SK-N-SH (cell line): Measurements from ENCODE around the gene EMX2. TPM values are rescaled to one million over a fixed set of nuclear protein-coding genes. Genes with fewer than 3 reads are reported as not detected.

ENCODE experiments used
- CTCF ChIA-PET: fragments of 300-600, 350-600 bp; formaldehyde crosslinking; extraction: SDS; loops from one replicate; lab custom pipeline; 2021; lab: Yijun Ruan, JAX
- POLR2A ChIA-PET: fragments of 350-600 bp; sonication (Branson Sonifier 250); formaldehyde crosslinking; extraction: SDS; loops from one replicate; lab custom pipeline; 2020; ENCODE audit warnings: antibody characterized with exemption, inconsistent platforms; lab: Yijun Ruan, JAX
- DNase-seq: peaks from one replicate; pipeline ENCODE4 v3.0.0; 2012
- H2AFZ ChIP-seq: fragments of 200-600 bp; sonication (generic); 2 replicates; pipeline ENCODE4 v1.8.1; 2016; ENCODE audit warnings: antibody characterized with exemption, mild to moderate bottlenecking, low read depth
- H3F3A ChIP-seq: fragments of 200-600 bp; sonication (generic); replicated peaks from 2 replicates; pipeline ENCODE3; 2016; ENCODE audit warnings: antibody characterized with exemption, mild to moderate bottlenecking; ENCODE audit not compliant: insufficient read depth
- H3K27ac ChIP-seq, 2 experiments: fragments of 200-500 bp in 1 of 2; fragments of 200-600 bp in 1 of 2; sonication (Bioruptor generic) in 1 of 2; sonication (generic), shearing (Covaris generic) in 1 of 2; 2 replicates each; pipeline versions ENCODE4 v1.5.1 to v1.6.1; 2014 to 2016; ENCODE audit warnings: low read depth in 2 of 2, inconsistent platforms in 1 of 2, low read length in 1 of 2, mild to moderate bottlenecking in 1 of 2, mixed read lengths in 1 of 2
- H3K27me3 ChIP-seq: fragments of 200-600 bp; sonication (generic), shearing (Covaris generic); 2 replicates; pipeline ENCODE4 v1.6.1; 2016; ENCODE audit warnings: mixed run types; ENCODE audit not compliant: insufficient read depth
- H3K36me3 ChIP-seq, 2 experiments: fragments of 200-500 bp in 1 of 2; fragments of 200-600 bp in 1 of 2; sonication (Bioruptor generic) in 1 of 2; sonication (generic) in 1 of 2; replicated peaks in 1 of 2; 2 replicates each; pipeline versions ENCODE3 to v1.5.1; 2014 to 2016; ENCODE audit warnings: low read length in 1 of 2, mild to moderate bottlenecking in 1 of 2; ENCODE audit not compliant: insufficient read depth in 2 of 2, control insufficient read depth in 1 of 2
- H3K4me1 ChIP-seq, 2 experiments: fragments of 200-500 bp in 1 of 2; fragments of 200-600 bp in 1 of 2; sonication (Bioruptor generic) in 1 of 2; sonication (generic), shearing (Covaris generic) in 1 of 2; 2 replicates each; pipeline versions ENCODE4 v1.5.1 to v1.6.1; 2014 to 2016; ENCODE audit warnings: low read depth in 1 of 2, low read length in 1 of 2, mixed run types in 1 of 2; ENCODE audit not compliant: insufficient read depth in 2 of 2, control insufficient read depth in 1 of 2
- H3K4me2 ChIP-seq: fragments of 200-600 bp; sonication (generic), shearing (Covaris generic); 2 replicates; pipeline ENCODE4 v1.6.1; 2017; ENCODE audit warnings: mixed run types
- H3K4me3 ChIP-seq, 2 experiments: fragments of 200-500 bp in 1 of 2; fragments of 200-600 bp in 1 of 2; sonication (Bioruptor generic) in 1 of 2; sonication (generic), shearing (Covaris generic) in 1 of 2; 2 replicates each; pipeline versions ENCODE4 v1.5.1 to v1.8.1; 2014 to 2016; ENCODE audit warnings: low read depth in 2 of 2, inconsistent platforms in 1 of 2, low read length in 1 of 2, mild to moderate bottlenecking in 1 of 2, mixed read lengths in 1 of 2, moderate library complexity in 1 of 2
- H3K79me2 ChIP-seq: fragments of 200-600 bp; sonication (generic); 2 replicates; pipeline ENCODE4 v1.8.1; 2017; ENCODE audit warnings: mild to moderate bottlenecking; ENCODE audit not compliant: insufficient read depth
- H3K9ac ChIP-seq: fragments of 200-600 bp; sonication (generic); 2 replicates; pipeline ENCODE4 v1.6.1; 2017; ENCODE audit warnings: mixed run types
- H3K9me2 ChIP-seq: fragments of 200-600 bp; sonication (generic); 2 replicates; pipeline ENCODE4 v1.6.1; 2017; ENCODE audit warnings: mixed run types
- H3K9me3 ChIP-seq: fragments of 200-600 bp; sonication (generic); 2 replicates; pipeline ENCODE4 v1.6.1; 2017; ENCODE audit warnings: mixed run types, mild to moderate bottlenecking, moderate library complexity
- H4K20me1 ChIP-seq: fragments of 200-600 bp; sonication (generic); 2 replicates; pipeline ENCODE4 v1.6.1; 2017; ENCODE audit warnings: mild to moderate bottlenecking, mixed run types; ENCODE audit not compliant: insufficient read depth
- ELF1 ChIP-seq: IDR thresholded peaks from 2 replicates; pipeline ENCODE4 v1.4.0; 2012
- EP300 ChIP-seq, 2 experiments: IDR thresholded peaks; 2 replicates each; pipeline versions ENCODE4 v1.4.0 to v1.6.1; 2012; ENCODE audit warnings: borderline replicate concordance in 1 of 2, low read depth in 1 of 2, low read length in 1 of 2
- EZH2phosphoT487 ChIP-seq: fragments of 200-600 bp; sonication (generic); IDR thresholded peaks from 2 replicates; pipeline ENCODE4 v1.6.1; 2017; ENCODE audit warnings: low read depth, mixed run types, mild to moderate bottlenecking, antibody characterized with exemption, moderate library complexity, borderline replicate concordance
- FOSL2 ChIP-seq: IDR thresholded peaks from 2 replicates; pipeline ENCODE4 v1.4.0; 2012; ENCODE audit warnings: low read depth, mild to moderate bottlenecking, moderate library complexity, borderline replicate concordance
- JUND ChIP-seq: IDR thresholded peaks from 2 replicates; pipeline ENCODE4 v1.4.0; 2012
- MAX ChIP-seq: IDR thresholded peaks from 2 replicates; pipeline ENCODE4 v1.4.0; 2012; ENCODE audit warnings: low read depth
- MEF2A ChIP-seq: IDR thresholded peaks from 2 replicates; pipeline ENCODE4 v1.4.0; 2012; ENCODE audit warnings: low read depth, borderline replicate concordance
- NFIC ChIP-seq: IDR thresholded peaks from 2 replicates; pipeline ENCODE4 v1.4.0; 2012; ENCODE audit warnings: borderline replicate concordance
- NRF1 ChIP-seq: IDR thresholded peaks from 2 replicates; pipeline ENCODE4 v1.6.1; 2012; ENCODE audit warnings: low read depth, mild to moderate bottlenecking, low read length
- RCOR1 ChIP-seq: fragments of 150-350 bp; IDR thresholded peaks from 2 replicates; pipeline ENCODE4 v1.6.1; 2017; ENCODE audit warnings: antibody characterized with exemption, low read length
- RFX5 ChIP-seq: IDR thresholded peaks from 2 replicates; pipeline ENCODE4 v1.6.1; 2012; ENCODE audit warnings: mild to moderate bottlenecking, improper control_type of control experiment, low read length
- SIN3A ChIP-seq: IDR thresholded peaks from 2 replicates; pipeline ENCODE4 v1.6.1; 2012; ENCODE audit warnings: low read depth, mild to moderate bottlenecking, low read length, moderate library complexity, borderline replicate concordance
- TAF1 ChIP-seq: IDR thresholded peaks from 2 replicates; pipeline ENCODE4 v1.6.1; 2012; ENCODE audit warnings: low read depth, mild to moderate bottlenecking, low read length, moderate library complexity, borderline replicate concordance
- TCF12 ChIP-seq: IDR thresholded peaks from 2 replicates; pipeline ENCODE4 v1.4.0; 2012
- TEAD4 ChIP-seq: IDR thresholded peaks from 2 replicates; pipeline ENCODE4 v1.4.0; 2012; ENCODE audit warnings: mild to moderate bottlenecking, borderline replicate concordance; ENCODE audit not compliant: insufficient read depth
- USF2 ChIP-seq: fragments of 150-350 bp; IDR thresholded peaks from 2 replicates; pipeline ENCODE4 v1.6.1; 2017; ENCODE audit warnings: antibody characterized with exemption, low read length, low read depth, borderline replicate concordance
- YY1 ChIP-seq: IDR thresholded peaks from 2 replicates; pipeline ENCODE4 v1.4.0; 2012; ENCODE audit warnings: low read depth, mild to moderate bottlenecking
- ZBTB33 ChIP-seq: IDR thresholded peaks from 2 replicates; pipeline ENCODE4 v1.4.0; 2012; ENCODE audit warnings: low read depth, borderline replicate concordance
- WGBS: methylation state at CpG from one replicate; pipeline ENCODE4 v1.1.6; 2017; ENCODE audit warnings: low lambda C conversion rate; 5-methylcytosine and 5-hydroxymethylcytosine counted together
- polyA plus RNA-seq, 3 experiments: library from polyadenylated mRNA; depleted of rRNA; stranded (reverse); fragments of >200 nt; gene quantifications; 2 replicates each; pipeline ENCODE4 v1.2.3, GENCODE V29; 2012
- TF ChIP-seq, protein P1 (sequence below): fragments of 200-600 bp; sonication (generic); IDR thresholded peaks from 2 replicates; pipeline ENCODE4 v1.6.1; 2017; ENCODE audit warnings: antibody characterized with exemption, mild to moderate bottlenecking, moderate library complexity

Gene EMX2
- polyA plus RNA-seq, 1 of the 3 experiments (the other 2 are of a cell fraction), result not detected

DNA sequence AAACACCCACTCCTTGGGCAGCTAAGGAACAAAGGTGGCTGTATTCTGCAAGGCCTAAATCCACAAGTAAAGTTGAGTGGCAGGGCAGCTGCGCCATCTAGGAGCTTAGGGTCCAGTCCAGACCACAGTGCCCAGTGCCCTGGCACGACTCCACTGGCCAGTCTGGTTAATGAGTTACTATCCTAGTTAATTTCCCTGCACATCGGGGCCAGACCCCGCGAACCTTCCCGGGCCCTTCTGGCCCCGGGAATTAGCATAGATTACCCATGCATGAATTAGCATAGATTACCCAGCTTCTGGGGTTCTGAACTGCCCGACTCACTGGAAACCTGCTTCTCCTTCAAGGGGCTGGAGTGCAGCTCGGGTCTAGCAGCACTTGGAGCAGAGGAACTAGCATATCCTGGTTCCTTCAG, 3.2 kb upstream of the EMX2 start:
- no peak overlapping the region for H3K9ac ChIP-seq
- peaks cover 89% of the 10 kb centered on the region for H3K27me3 ChIP-seq
- H3K36me3 ChIP-seq, result no peaks in the 10 kb centered on the region
- no peak overlapping the region for H3K4me3 ChIP-seq
- H4K20me1 ChIP-seq, result no peaks in the 10 kb centered on the region
- no peak overlapping the region for H2AFZ ChIP-seq
- DNase-seq, result no peak
- H3K27ac ChIP-seq, result no peak overlapping the region
- no peaks in the 10 kb centered on the region for H3K9me2 ChIP-seq
- no peak overlapping the region for H3K4me2 ChIP-seq
- POLR2A ChIA-PET, result no interaction called here
- H3K4me1 ChIP-seq, result peaks cover 0 to 25% of the 10 kb centered on the region in 2 experiments; a peak in 2 of 4 replicates
- whole genome bisulfite sequencing, result 37% methylated on average over 9 of the region's 9 CpGs
- no peaks in the 10 kb centered on the region for H3K9me3 ChIP-seq
- H3F3A ChIP-seq, result no peaks in the 10 kb centered on the region
- CTCF ChIA-PET, result interaction anchor here (0.8 to 10.8 kb wide), 8 partner anchors 8 to 1025 kb away, joined by 3 to 189 read pairs (median 11); no protein-coding TSS in a partner anchor
- TF ChIP-seq RFX5 (no peak), EP300 (IDR thresholded peaks at IDR 0.05; ENCODE audit: borderline replicate concordance in 1 of 2, low read depth in 1 of 2, low read length in 1 of 2) (no peak), EZH2phosphoT487 (no peak), RCOR1 (no peak), NRF1 (no peak), JUND (no peak), MAX (no peak), ZBTB33 (no peak), MEF2A (no peak), TAF1 (no peak)
- TF ChIP-seq, protein P1, sequence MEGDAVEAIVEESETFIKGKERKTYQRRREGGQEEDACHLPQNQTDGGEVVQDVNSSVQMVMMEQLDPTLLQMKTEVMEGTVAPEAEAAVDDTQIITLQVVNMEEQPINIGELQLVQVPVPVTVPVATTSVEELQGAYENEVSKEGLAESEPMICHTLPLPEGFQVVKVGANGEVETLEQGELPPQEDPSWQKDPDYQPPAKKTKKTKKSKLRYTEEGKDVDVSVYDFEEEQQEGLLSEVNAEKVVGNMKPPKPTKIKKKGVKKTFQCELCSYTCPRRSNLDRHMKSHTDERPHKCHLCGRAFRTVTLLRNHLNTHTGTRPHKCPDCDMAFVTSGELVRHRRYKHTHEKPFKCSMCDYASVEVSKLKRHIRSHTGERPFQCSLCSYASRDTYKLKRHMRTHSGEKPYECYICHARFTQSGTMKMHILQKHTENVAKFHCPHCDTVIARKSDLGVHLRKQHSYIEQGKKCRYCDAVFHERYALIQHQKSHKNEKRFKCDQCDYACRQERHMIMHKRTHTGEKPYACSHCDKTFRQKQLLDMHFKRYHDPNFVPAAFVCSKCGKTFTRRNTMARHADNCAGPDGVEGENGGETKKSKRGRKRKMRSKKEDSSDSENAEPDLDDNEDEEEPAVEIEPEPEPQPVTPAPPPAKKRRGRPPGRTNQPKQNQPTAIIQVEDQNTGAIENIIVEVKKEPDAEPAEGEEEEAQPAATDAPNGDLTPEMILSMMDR, result no peak
- TF ChIP-seq, all 33 proteins: peak for 0
- H3K79me2 ChIP-seq, result no peaks in the 10 kb centered on the region

GRCh38 chr10:117539903-117540639, 2.5 kb upstream of the EMX2 start:
- 50% methylated on average over 3 of the region's 3 CpGs for WGBS
- peaks cover 89% of the 10 kb centered on the region for H3K27me3 ChIP-seq
- no peak overlapping the region for H3K4me3 ChIP-seq
- no peak overlapping the region for H3K4me2 ChIP-seq
- no peak for DNase-seq
- H3F3A ChIP-seq, result no peaks in the 10 kb centered on the region
- no peak overlapping the region for H3K9ac ChIP-seq
- no peaks in the 10 kb centered on the region for H3K9me2 ChIP-seq
- no peaks in the 10 kb centered on the region for H3K9me3 ChIP-seq
- no peak overlapping the region for H2AFZ ChIP-seq
- H3K27ac ChIP-seq, result no peak overlapping the region
- peaks cover 0 to 20% of the 10 kb centered on the region in 2 experiments; a peak in 2 of 4 replicates for H3K4me1 ChIP-seq
- no peaks in the 10 kb centered on the region for H3K36me3 ChIP-seq
- ChIA-PET CTCF (interaction anchor here (1.1 to 10.8 kb wide), 4 partner anchors 25 to 1025 kb away, joined by 3 to 189 read pairs (median 60); no protein-coding TSS in a partner anchor), POLR2A (no interaction called here)
- no peaks in the 10 kb centered on the region for H4K20me1 ChIP-seq
- no peaks in the 10 kb centered on the region for H3K79me2 ChIP-seq
- TF ChIP-seq USF2 (no peak), EZH2phosphoT487 (no peak), FOSL2 (no peak), NFIC (no peak), TEAD4 (no peak), TCF12 (no peak), ELF1 (no peak), SIN3A (no peak), ZBTB33 (no peak), NRF1 (no peak), YY1 (no peak), MAX (no peak)
